Fibroblast of upper back skin (primary cell): Measurements from ENCODE around the gene AMOTL2.

Experiments used
- DNase-seq: peaks from one replicate; pipeline ENCODE4 v3.0.0-alpha.2; 2013

Gene AMOTL2

DNA sequence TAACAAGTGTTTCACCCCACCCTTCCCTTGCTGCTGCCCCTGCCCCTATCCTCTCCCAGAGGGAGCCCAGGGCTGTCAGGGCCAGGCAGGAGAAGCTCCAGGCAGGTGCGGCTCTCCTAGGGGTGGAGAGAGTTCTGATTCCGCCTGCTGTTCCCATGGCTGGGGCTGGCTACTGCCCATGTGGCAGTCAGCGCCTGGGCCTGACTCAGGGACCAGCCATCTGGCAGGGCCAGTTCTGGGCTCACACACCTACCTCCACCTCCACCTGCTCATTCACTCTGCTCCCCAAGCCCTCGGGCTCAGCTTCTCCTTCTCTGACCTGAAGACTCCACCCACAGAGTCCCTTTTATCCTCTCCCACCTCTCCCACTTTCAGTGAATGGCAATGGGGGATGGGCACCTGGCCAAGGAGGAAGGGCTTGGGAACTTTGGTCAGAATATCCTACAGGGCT is 23.4 kb downstream of the AMOTL2 start:
- no peak for DNase-seq

DNA sequence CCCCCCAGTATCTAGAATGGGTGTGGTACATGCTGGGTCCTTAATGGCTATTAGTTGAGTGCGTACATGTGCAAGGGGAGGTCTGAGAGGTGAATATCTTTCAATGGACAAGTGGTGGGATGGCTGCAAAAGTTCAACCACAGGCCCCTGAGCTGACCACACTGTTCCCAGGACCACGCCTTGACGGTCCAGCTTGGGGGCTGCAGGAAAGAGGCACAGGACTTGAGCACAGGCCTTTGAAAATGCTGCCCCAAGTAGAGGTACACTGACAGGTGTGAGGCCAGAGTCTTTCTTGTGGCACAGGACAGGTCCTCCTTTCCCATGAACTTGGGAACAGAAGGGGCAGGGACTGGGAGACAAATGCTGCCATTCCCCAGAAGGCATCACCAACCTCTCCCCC is 24.0 kb downstream of the AMOTL2 start:
- DNase-seq: no peak

DNA sequence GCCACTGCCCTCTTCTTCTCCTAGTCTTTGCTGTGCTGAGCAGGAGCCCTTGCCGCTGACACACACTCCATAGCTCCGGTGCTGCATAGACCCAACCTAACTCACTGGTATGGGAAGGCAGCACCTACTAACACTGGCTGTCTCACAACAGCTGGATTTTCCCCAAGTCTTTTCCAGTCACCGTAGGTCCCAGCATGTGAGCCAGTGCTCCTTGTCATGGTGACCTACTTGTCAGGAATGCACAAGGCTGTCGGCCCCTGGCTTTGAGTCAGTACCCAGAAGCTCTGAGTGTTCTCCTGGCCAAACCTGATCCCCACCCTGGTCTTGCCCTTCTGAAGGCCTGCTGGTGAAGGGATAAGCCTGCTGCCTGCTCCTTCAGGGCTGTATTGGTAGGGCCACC is 25.7 kb downstream of the AMOTL2 start:
- DNase-seq: peak; percentile 53

DNA sequence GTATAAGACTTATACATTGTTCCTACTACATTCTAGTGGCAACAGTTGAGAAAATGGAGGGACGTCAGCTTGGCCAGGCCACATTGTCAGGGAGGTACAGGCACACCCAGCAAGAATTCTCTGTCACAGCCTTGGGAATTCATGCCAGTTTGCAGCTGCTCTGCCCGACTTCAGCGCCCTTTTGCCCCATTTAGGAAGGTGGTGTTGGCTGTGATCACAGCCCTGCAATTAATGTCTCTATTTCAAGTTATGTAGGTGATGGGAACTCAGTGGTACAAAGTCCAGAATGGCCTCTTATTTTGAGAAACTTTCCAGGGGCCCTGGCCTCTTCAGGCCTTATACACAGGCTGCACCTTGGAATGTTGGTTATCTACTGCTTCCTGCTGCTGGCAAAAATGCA is 26.7 kb downstream of the AMOTL2 start:
- no peak for DNase-seq

DNA sequence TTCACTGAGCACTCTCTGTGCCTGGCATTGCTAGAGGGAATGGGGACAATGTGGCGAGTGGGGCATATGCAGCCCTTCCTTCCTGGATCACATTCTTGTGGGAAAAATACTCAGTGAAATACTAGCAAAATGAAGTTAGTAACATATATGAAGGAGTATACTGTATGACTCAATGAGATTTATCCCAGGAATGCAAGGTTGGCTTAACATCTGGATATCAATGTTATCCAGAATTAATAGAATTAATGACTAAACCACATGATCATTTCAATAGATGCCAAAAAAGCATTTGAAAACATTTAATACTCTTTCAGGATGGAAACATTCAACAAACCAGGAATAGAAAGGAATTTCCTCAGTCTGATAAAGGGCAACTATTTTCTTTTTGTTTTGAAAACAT is 27.5 kb downstream of the AMOTL2 start:
- DNase-seq: no peak

DNA sequence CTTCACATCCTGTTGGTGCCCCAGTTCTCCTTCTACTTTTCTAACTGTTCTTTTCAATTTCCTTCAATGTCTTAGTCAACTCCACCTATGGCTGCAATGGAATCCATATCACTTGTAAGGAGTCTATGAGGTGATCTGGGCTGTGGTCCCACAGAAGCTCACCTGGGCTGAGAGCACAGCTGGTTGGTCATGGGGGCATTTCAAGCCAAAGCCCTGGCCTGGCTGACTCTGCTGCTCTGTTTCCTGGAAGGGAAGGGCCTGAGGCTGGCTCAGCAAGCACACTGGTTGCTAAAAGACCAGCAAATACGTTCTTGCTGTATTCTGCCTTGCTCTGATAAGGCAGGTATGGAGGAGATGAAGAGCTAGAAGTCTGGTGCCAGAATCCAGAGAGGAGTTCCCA is 29.0 kb downstream of the AMOTL2 start:
- no peak for DNase-seq

DNA sequence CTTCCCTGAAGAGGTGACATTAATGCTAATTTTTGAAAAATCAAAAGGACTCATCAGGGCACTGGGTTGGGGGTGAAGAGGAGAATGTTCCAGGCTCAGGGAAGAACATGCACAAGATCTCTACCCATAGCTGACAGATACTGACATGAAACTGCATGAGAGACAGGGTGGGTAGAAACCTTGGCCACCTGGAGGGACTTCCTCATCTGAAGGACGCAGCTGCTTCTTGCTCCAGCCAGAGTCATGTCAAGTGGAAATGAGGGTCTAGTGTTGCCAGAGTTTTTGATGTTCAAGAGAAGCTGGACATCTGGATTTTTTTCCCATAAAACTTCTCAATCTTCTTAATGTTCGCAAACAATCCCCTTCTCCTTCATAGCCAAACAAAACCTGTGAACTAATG is 29.7 kb downstream of the AMOTL2 start:
- no peak for DNase-seq

DNA sequence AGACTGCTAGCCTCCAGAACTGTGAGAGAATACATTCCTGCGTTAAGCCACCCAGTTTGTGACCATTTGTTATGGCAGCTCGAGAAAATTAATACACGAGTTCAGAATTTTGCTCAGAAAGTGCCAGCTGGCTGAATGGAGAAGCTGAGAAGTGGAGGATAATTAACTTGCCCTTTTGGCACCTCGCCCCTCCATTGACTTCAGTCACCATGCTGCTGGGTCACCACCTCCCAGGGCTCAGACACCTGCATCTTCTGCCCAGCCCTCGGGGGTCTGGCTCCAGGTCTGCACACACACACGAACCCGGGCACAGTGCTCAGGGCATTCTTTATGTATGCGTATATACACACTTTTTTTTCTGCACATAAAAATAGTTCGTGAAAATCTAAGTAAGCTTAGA is 32.0 kb downstream of the AMOTL2 start:
- no peak for DNase-seq

DNA sequence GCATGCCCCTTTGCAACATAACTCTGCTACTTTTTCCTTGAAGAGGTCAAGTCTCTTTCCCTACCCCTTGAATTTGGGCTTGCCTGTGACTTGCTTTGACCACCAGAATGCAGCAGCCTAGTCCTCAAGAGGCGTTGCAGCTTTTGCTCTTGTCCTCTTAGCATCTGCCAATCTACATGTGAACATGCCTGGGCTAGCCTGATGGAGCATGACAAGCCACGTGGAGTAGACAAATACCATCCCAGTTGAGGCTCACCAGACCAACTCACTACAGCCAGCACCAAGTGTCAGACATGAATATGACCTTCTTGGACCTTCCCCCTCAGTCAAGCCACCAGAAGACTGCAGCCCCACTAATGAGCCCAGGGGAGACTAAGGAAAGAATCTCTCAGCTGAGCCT is 32.9 kb downstream of the AMOTL2 start:
- no peak for DNase-seq

DNA sequence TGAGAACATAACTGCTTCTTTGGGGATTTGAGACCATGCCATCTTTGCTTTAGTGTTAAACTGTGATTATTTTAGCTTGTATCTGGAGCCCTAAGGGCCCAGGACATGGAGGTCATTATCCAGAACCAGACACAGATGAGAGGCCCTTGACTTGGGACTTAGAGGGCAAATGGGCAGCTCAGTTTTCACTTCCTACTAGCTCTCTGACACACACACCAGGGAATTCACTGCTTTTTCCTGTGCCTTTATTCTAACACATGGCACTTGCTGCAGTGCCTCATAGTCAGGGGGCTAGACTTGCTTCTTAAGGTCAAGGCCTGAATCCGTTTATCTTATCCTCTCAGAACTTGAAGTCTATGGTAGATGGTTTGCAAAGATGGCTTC is 33.3 kb downstream of the AMOTL2 start:
- no peak for DNase-seq

DNA sequence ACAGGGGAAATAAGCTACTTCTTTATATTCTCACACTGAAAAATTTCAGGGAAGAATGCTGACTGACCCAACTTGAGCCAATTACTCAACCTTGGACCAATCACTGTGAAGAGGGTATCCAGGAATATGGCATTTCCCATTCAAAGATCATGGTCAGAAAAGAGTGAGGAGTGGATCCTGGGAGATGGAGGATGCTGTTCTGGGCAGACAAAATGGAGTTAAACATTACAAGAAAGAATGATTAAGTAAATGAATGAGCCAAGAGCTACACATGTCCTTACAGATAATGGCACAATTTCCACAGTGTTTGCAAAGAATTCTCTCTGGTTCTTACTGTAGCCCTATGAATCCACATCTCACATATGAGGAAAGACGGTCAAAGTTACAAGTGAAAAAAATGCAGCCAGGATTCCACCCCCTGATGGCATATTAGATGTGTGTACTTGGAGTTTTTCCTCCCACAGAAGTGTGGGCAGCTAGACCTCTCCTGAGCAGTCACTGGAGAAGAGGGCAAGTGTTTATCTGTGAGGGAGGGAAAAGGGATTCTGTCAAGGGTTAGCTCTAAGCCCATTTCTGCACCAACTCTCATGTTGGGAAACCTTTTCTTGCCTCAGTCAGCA is 33.8 kb downstream of the AMOTL2 start:
- DNase-seq: no peak

DNA sequence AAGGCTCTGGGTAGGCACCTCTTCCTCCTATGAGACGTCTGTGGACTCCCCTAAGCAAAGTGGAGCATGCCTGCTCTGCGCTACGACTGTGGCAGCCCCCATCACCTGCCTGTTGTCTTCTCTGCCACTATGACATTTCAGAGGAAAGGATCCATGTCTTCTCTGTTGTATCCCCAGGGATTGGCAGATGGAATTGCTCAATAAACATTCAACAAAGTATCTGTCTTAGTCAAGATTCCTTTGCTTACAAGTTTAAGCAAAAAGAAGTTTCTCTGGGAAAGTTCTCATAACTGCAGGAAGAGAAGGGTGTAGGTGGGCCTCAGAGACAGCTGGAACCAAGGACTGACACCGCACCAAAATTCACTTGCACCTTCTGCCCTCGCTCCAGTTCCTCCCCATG is 34.3 kb downstream of the AMOTL2 start:
- no peak for DNase-seq

DNA sequence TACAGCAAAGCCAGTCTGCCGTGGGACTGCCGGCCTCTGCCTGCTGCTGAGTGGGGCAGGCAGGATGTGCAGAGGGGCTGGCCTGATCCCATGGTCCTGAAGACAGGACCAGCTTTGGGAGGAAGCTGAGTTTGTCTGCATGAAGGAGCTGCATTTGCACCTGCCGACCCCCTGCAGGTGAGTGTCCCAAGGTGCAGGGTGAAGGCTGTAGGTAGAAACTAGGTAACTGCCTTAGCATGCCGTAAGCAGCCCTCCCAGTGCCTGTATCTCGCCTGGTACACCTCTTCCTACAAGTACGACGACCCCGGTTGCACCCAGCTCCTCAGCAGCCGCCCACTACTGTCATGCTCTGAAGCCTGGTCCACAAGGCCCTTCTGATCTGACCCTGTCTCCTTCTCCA is 34.9 kb downstream of the AMOTL2 start:
- no peak for DNase-seq

DNA sequence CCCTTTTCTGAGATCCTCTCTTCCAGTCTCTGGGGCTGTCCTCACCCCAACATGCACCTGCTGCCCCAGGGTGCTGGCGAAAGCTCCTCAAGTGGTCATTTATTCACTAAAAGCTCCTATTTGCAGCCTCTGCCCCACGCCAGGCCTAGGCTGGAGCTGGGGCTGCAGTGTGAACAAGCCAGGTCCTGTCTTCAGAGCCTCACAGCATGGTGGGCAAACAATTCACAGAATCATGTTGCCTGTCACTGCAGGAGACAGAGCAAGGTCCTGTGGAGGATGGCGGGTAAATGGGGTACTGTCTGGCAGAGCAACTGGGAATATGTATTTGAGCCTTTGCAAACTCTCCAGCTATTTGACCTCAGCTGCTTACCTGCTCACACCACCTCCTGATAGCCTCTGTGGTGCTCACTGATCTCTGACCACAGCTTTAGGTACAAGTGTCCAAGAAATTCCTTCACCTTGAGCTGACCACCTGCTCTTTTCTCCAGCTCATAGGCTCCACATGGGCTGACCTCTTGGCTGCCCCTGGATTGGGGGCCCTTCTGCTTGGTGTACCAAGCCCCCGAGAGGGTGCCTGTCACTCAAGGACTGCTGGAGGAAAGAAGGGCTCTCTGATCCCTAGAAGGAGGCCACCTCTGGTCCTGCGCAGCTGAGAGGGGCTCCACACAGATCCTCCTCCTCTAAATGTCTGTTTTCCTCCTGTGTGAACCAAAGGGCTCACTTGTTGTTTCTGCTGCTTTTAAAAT is 35.6 kb downstream of the AMOTL2 start:
- DNase-seq: no peak

DNA sequence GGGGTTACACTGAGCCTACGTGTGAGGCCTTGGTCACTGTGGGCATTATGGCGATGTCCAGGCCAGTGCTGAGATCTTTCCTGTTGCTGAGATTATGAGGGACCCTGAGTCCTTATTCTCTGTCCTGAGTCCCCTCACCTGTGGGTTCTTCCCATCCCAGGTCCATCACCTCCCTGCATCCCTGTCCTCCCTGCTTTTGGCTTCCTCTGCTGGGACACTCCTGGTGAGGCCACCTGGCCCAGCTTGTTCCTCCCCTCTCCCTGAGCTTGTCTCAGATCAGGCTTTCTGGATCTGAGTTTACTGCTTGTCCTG is 36.1 kb downstream of the AMOTL2 start:
- DNase-seq: no peak

DNA sequence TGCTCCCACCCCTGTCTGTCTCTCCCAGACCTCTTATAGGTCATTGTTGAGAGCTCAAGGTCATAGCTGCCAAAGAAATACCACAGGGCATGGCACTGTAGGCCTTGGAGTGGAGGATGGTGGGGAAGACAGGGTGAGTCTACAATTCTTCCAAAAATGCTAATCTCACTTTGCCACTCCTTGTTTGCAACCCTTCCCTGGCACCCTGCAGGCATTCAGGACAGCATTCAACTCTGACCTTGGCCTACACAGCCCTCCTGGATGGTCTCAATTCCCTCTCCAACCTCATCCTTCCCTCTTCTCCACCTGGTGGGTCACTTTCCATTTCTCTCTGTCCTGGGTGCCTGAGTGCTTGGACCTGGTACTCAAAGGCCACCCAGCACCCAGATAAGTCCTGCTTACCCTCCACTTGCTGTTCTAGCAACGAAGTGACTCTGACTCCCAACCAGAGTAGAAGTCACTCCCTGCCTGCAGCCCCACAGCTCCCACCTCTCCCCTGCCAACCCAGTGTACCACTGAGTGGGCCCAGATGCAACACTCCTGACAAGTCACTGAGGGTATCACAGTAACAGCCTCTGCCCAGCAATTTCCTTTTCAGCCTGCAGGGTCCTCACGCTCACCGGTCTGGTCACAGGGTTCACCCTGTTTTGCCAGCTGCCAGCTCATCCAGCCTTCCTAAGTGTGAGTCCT is 36.6 kb downstream of the AMOTL2 start:
- DNase-seq: no peak

DNA sequence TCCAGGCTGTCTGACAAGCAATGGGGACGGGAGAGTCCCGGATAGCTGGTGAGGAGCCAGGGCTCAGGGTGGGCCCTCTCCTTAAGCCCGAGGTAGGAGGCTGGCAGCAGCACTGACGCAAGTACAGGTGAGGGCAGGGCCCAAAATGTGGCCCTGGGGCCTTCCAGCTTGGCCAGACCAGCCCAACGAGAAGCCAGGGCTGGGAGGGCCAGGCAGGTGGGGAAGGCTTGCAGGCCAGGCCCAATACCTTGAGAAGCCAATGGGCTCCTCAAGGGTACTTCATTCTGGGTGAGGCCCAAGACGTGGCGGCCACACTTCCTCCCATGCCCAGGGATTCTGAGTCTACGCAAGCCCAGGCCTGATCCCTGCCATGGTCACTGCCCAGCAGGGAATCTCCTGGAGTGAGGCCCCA is 37.2 kb downstream of the AMOTL2 start:
- no peak for DNase-seq

DNA sequence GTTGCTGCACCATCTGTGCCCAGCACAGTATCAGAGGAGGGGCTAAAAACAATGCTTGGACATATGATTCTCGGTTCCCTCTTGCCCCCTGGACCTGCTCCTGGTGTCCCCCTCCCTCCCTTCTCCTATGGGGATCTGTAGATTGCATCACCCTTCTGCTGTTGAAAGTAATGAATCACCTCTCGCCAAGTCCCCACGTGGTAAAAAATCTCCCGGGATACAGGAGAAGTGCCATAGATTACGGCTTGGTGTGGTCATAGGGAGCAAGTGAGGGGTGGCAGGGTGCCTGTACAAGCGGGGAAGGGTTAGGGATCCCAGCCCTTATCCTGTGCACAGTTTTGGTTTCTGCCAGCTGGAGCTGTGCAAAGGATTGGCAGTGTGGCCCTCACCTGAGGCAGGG is 37.7 kb downstream of the AMOTL2 start:
- peak; percentile 82 for DNase-seq

DNA sequence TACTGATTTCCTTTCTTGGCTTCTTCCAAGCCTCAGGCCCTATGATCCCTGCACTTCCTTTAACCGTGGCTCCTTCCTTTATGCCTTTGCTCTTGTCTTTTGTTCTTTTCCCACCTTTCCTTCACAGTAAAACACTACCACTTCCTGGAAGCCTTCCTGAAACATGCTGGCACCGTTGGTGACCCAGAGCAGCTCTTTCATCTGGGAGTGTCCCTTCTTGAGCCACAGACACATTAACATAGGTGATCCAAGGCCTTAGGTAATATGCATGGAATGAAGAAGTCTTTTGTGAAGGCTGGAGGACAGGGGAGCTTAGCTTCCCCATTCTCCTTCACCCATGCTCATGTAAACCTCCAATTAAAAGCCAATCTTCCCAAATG is 39.4 kb downstream of the AMOTL2 start:
- DNase-seq: no peak

DNA sequence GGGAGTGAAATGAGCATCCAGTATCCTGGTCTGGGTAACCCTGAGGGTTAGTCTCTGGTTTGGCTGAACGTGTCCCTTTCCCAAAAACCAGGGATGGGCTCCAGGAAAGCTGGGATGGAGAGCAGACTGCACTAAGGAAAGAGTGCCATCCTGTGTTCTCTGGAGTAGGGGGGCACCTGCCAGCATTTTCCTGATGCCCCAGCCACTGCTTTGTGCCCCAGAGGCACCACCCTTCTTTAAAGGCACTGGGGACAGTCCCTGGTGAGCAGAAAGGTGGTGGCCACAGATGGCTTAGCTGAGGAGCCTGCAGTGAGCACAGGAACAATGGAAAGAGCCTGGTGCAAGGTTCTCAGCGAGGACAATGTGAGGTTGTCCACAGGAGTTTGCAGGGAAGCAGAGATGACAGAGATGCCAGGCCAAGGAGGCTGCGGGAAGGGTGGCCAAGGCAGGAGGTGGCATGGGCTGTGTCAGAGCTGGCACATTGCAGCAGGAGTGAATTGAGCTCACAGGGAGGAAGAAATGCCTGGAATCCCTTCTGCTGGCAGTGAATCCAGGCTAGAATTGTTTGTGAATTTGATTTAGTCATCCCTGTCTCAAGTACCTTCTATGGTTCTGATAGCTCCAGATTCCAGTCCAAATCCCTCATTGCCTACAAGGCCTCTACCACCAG is 39.9 kb downstream of the AMOTL2 start:
- DNase-seq: peak; percentile 64

DNA sequence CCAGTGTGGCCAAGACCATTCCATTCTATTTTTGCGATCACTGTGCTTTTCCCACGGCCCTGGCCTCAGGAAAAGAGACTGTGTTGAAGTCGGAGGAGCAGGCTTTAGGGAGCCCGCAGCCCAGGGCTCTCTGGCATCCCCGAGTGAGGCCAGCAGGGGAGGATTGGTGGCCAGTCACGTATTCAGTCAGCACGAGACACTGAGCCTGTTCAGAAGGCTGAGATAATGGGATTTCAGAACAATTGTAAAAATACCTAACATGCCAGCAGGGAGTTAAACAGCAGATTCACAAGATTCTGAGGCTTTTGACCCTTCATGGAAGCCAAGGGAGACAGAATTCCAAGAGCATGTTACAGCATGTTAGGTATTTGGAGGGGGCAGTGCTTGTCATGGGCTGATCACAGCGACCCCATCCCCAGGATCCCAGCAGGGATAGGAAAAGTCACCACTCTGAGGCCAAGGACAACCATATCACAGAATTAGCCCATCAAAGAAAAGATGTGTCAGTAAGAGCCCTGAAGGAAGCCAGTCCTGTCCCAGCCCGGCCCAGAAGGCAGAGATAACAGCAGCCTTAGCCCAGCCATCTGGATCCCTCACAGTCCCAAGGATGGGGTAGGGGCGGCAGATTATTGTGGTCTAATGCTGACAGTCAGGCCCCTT is 40.6 kb downstream of the AMOTL2 start:
- peak; percentile 91 for DNase-seq

DNA sequence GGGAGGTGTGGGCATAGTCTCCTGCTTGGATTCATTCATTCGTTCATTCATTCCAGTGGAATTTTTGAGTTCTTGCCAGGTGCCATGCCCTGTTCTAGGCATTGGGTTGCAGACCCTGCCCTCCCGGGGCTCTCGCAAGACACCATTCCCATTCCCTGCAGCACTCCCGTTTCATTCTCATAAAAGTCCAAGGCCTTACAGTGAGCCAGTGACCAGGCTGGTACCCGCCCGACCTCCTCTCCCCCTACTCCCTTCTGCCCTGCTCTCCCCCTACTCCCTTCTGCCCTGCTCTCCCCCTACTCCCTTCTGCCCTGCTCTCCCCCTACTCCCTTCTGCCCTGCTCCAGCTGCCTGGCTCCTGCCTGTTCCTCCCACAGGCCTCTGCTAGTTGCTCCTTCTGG is 41.9 kb downstream of the AMOTL2 start:
- DNase-seq: no peak

DNA sequence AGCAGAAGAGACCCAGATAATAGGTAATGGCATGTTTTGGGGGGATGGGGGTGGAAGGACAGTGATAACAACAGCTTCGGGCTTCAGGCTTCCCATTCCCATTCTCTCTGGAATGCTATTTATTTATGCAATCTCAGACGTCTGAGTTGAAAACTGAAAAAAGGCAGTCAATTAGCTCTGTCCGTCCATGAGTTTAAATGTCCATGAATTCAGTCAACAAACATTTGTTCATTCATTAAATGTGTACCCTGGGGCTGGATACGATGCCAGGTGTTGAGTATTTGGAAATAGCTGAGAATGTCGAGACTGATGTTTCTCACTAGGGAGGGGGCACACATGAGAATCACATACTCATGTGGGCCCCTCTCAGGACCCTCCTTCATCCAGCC is 42.4 kb downstream of the AMOTL2 start:
- no peak for DNase-seq
